ENCODE results near the gene DNAL1.
"Not testable (repeated sequence)": the region's sequence is repeated elsewhere in the genome, so short reads cannot be mapped to it uniquely, and the experiment has no call there.

Gene DNAL1

GRCh38 chr14:73625706-73626105 is 19.1 kb upstream of the DNAL1 start:
- Histone ChIP-seq H3K27ac (no peak overlapping the region), H3K4me3 (no peak overlapping the region)
- no peak for DNase-seq (ENCODE audit: low spot score)
- TF ChIP-seq CTCF (IDR thresholded peaks at IDR 0.05): no peak

- no peak overlapping the region for H3K27ac ChIP-seq
- TF ChIP-seq CTCF (IDR thresholded peaks at IDR 0.05): no peak
- DNase-seq (ENCODE audit: low spot score): no peak
- no peak overlapping the region for H3K4me3 ChIP-seq
Observed at GRCh38 chr14:73627151-73627558, 17.6 kb upstream of the DNAL1 start.

GRCh38 chr14:73630009-73630780 is 14.6 kb upstream of the DNAL1 start:
- TF ChIP-seq CTCF (IDR thresholded peaks at IDR 0.05): no peak
- Histone ChIP-seq H3K27ac (no peak overlapping the region), H3K4me3 (no peak overlapping the region)
- no peak for DNase-seq (ENCODE audit: low spot score)

- Histone ChIP-seq H3K4me3 (peak overlapping the region; percentile 72), H3K27ac (peak overlapping the region; percentile 61 to 77)
- DNase-seq (ENCODE audit: low spot score): no peak
- peak; percentile 70 for TF ChIP-seq CTCF (IDR thresholded peaks at IDR 0.05)
Observed at GRCh38 chr14:73633116-73634010, 11.4 kb upstream of the DNAL1 start.

- TF ChIP-seq CTCF (IDR thresholded peaks at IDR 0.05): no peak
- peak; percentile 76 for DNase-seq (ENCODE audit: low spot score)
- Histone ChIP-seq H3K4me3 (peak overlapping the region; percentile 72), H3K27ac (peak overlapping the region; percentile 61 to 77)
Observed at GRCh38 chr14:73634011-73634833, 10.6 kb upstream of the DNAL1 start.

GRCh38 chr14:73636355-73636754 is 8.4 kb upstream of the DNAL1 start:
- not testable (repeated sequence) for H3K4me3 ChIP-seq; DNase-seq (ENCODE audit: low spot score)
- peak overlapping the region in 1 of 2 donors; percentile 73 for H3K27ac ChIP-seq

GRCh38 chr14:73637830-73638229 is 7.0 kb upstream of the DNAL1 start:
- TF ChIP-seq CTCF (IDR thresholded peaks at IDR 0.05): no peak
- DNase-seq (ENCODE audit: low spot score): no peak
- H3K27ac ChIP-seq: no peak overlapping the region
- no peak overlapping the region for H3K4me3 ChIP-seq

All from coronary artery (tissue), 2 donors.